A549 (cell line): ENCODE data around the gene RASL10A. TPM values are rescaled to one million over a fixed set of nuclear protein-coding genes. Genes with fewer than 3 reads are reported as not detected.
A peak's percentile ranks its signal among the peaks of the same experiment; 100 is the strongest.

Source experiments
- ATAC-seq, 2 experiments: fragments of 200-7000 bp in 1 of 2; fragments of >200 bp in 1 of 2; cut with Nextera tagmentation in 1 of 2; cut with Tn5 transposase in 1 of 2; 3 replicates each; pipeline versions ENCODE4 v1.8.0 to v1.9.1; 2018 to 2020; ENCODE audit warnings: mild to moderate bottlenecking in 1 of 2, moderate library complexity in 1 of 2
- CTCF ChIA-PET: fragments of 300-600 bp; sonication (Branson Sonifier 250); formaldehyde crosslinking; extraction: SDS; loops from one replicate; lab custom pipeline; 2021; ENCODE audit warnings: antibody characterized with exemption, inconsistent platforms; lab: Yijun Ruan, JAX
- POLR2A ChIA-PET: fragments of 350-600 bp; formaldehyde crosslinking; extraction: SDS; loops from one replicate; lab custom pipeline; 2021; ENCODE audit warnings: antibody characterized with exemption, inconsistent platforms; lab: Yijun Ruan, JAX
- DNase-seq, 2 experiments: peaks; one replicate each; pipeline versions ENCODE4 v3.0.0 to v3.0.0-alpha.2; 2011 to 2016; ENCODE audit warnings: low read depth in 1 of 2, low spot score in 1 of 2
- FAIRE-seq: peaks from 2 replicates; lab custom pipeline; 2011; peaks lifted over from hg19 to GRCh38; lab: Jason Lieb, UNC
- H3K27ac ChIP-seq, 2 experiments: fragments of >200 bp; sonication (Bioruptor Twin); formaldehyde crosslinking; 3 replicates each; pipeline ENCODE4 v1.5.1; 2016 to 2017
- H3K4me1 ChIP-seq: fragments of >200 bp; sonication (Bioruptor Twin); formaldehyde crosslinking; 3 replicates; pipeline ENCODE4 v1.6.1; 2016
- H3K4me2 ChIP-seq: fragments of >200 bp; sonication (Bioruptor Twin); formaldehyde crosslinking; 3 replicates; pipeline ENCODE4 v1.6.1; 2016
- H3K4me3 ChIP-seq: fragments of >200 bp; sonication (Bioruptor Twin); formaldehyde crosslinking; 3 replicates; pipeline ENCODE4 v1.5.1; 2016
- H3K9me3 ChIP-seq: fragments of >200 bp; sonication (Bioruptor Twin); formaldehyde crosslinking; 3 replicates; pipeline ENCODE4 v1.6.1; 2016
- BHLHE40 ChIP-seq: IDR thresholded peaks from 2 replicates; pipeline ENCODE4 v1.6.1; 2012; ENCODE audit warnings: low read depth, low read length, inconsistent platforms
- CHD2 ChIP-seq: fragments of 150-350 bp; IDR thresholded peaks from 2 replicates; pipeline ENCODE4 v1.6.1; 2014; ENCODE audit warnings: low read length; ENCODE audit not compliant: partially characterized antibody
- EHMT2 ChIP-seq: fragments of 200-600 bp; sonication (generic); IDR thresholded peaks from 2 replicates; pipeline ENCODE4 v1.6.1; 2016; ENCODE audit warnings: antibody characterized with exemption, low read depth, mild to moderate bottlenecking, moderate library complexity
- FOXS1 ChIP-seq: fragments of 250-450 bp; sonication (Bioruptor Pico); IDR thresholded peaks from 2 replicates; pipeline ENCODE4 v1.5.0; 2020; ENCODE audit warnings: mild to moderate bottlenecking, moderate library complexity
- GATA3 ChIP-seq: IDR thresholded peaks from 2 replicates; pipeline ENCODE4 v1.6.1; 2012; ENCODE audit warnings: borderline replicate concordance
- HDAC2 ChIP-seq: fragments of 200-600 bp; sonication (generic); IDR thresholded peaks from 2 replicates; pipeline ENCODE4 v1.6.1; 2016
- HEYL ChIP-seq: fragments of 250-450 bp; sonication (Bioruptor Pico); IDR thresholded peaks from 2 replicates; pipeline ENCODE4 v1.8.0; 2021; ENCODE audit warnings: mild to moderate bottlenecking, moderate library complexity
- HOXA7 ChIP-seq: fragments of 250-450 bp; sonication (Bioruptor Pico); IDR thresholded peaks from 2 replicates; pipeline ENCODE4 v1.5.0; 2020; ENCODE audit warnings: mild to moderate bottlenecking, moderate library complexity
- JUNB ChIP-seq: fragments of >200 bp; sonication (Bioruptor Twin); formaldehyde crosslinking; IDR thresholded peaks from 2 replicates; pipeline ENCODE4 v1.6.1; 2016
- KDM1A ChIP-seq: fragments of 200-600 bp; sonication (generic); IDR thresholded peaks from 2 replicates; pipeline ENCODE4 v1.6.1; 2016; ENCODE audit warnings: low read depth, mild to moderate bottlenecking
- KDM5A ChIP-seq: fragments of 200-600 bp; sonication (generic); IDR thresholded peaks from 2 replicates; pipeline ENCODE4 v1.6.1; 2016; ENCODE audit warnings: antibody characterized with exemption, mild to moderate bottlenecking
- MAFK ChIP-seq: fragments of 450-650 bp; IDR thresholded peaks from 2 replicates; pipeline ENCODE4 v1.6.1; 2014; ENCODE audit not compliant: partially characterized antibody
- MAZ ChIP-seq: fragments of 150-350 bp; IDR thresholded peaks from 2 replicates; pipeline ENCODE4 v1.6.1; 2014; ENCODE audit warnings: antibody characterized with exemption, low read depth, low read length, borderline replicate concordance
- NFE2L2 ChIP-seq: fragments of 150-350 bp; conservative IDR thresholded peaks from 2 replicates; pipeline ENCODE4 v1.6.1; 2014; ENCODE audit warnings: low read length
- NR3C1 ChIP-seq: fragments of >200 bp; sonication (Bioruptor Twin); formaldehyde crosslinking; IDR thresholded peaks from 3 replicates; pipeline ENCODE4 v1.6.1; 2017
- RCOR1 ChIP-seq: fragments of 150-350 bp; IDR thresholded peaks from 2 replicates; pipeline ENCODE4 v1.6.1; 2014; ENCODE audit warnings: antibody characterized with exemption, low read length, low read depth
- RFX5 ChIP-seq: fragments of 450-650 bp; IDR thresholded peaks from 2 replicates; pipeline ENCODE4 v1.7.1; 2014; ENCODE audit warnings: antibody characterized with exemption, mild to moderate bottlenecking, moderate library complexity
- RNF2 ChIP-seq: fragments of 200-600 bp; sonication (generic); IDR thresholded peaks from 2 replicates; pipeline ENCODE4 v1.6.1; 2016; ENCODE audit warnings: low read depth, mild to moderate bottlenecking, antibody characterized with exemption, moderate library complexity, borderline replicate concordance
- SMC3 ChIP-seq: fragments of >200 bp; sonication (Bioruptor Twin); formaldehyde crosslinking; IDR thresholded peaks from 3 replicates; pipeline ENCODE4 v1.6.1; 2018; ENCODE audit warnings: inconsistent platforms
- TFCP2L1 ChIP-seq: fragments of 250-450 bp; sonication (Bioruptor Pico); IDR thresholded peaks from 2 replicates; pipeline ENCODE4 v1.5.0; 2021; ENCODE audit warnings: mild to moderate bottlenecking
- TP53 ChIP-seq: fragments of 250-450 bp; sonication (Bioruptor Pico); IDR thresholded peaks from 2 replicates; pipeline ENCODE4 v1.5.0; 2021; ENCODE audit warnings: mild to moderate bottlenecking, moderate library complexity
- ZC3H11A ChIP-seq: fragments of 450-650 bp; IDR thresholded peaks from 2 replicates; pipeline ENCODE4 v1.6.1; 2014; ENCODE audit warnings: antibody characterized with exemption, mild to moderate bottlenecking
- WGBS: methylation state at CpG from one replicate; pipeline ENCODE4 v1.1.6; 2017; ENCODE audit errors: missing lambda C conversion rate; 5-methylcytosine and 5-hydroxymethylcytosine counted together
- polyA plus RNA-seq, 4 experiments: library from polyadenylated mRNA; depleted of rRNA in 3 of 4; stranded (reverse); fragments of >200 nt; fragmentation: RNase III in 1 of 4; extraction: RNeasy Plus Mini Kit Qiagen cat#74134 plus additional on column Dnase treatment in 1 of 4; gene quantifications; 2 replicates in 3 of 4; 3 replicates in 1 of 4; pipeline ENCODE4 v1.2.3, GENCODE V29; 2011 to 2017
- TF ChIP-seq, protein P1 (sequence below): IDR thresholded peaks from 2 replicates; pipeline ENCODE4 v1.6.1; 2012; ENCODE audit warnings: low read depth, borderline replicate concordance
- TF ChIP-seq, protein P2 (sequence below): fragments of >200 bp; sonication (Bioruptor Twin); formaldehyde crosslinking; IDR thresholded peaks from 2 replicates; pipeline ENCODE4 v1.6.1; 2016
- TF ChIP-seq, protein P3 (sequence below): fragments of 150-350 bp; IDR thresholded peaks from 2 replicates; pipeline ENCODE4 v1.6.1; 2014; ENCODE audit warnings: low read depth, mild to moderate bottlenecking, low read length

RASL10A gene
- polyA plus RNA-seq, 2 of the 4 experiments (the other 2 are of a cell fraction): 0.08 to 0.25 TPM

DNA sequence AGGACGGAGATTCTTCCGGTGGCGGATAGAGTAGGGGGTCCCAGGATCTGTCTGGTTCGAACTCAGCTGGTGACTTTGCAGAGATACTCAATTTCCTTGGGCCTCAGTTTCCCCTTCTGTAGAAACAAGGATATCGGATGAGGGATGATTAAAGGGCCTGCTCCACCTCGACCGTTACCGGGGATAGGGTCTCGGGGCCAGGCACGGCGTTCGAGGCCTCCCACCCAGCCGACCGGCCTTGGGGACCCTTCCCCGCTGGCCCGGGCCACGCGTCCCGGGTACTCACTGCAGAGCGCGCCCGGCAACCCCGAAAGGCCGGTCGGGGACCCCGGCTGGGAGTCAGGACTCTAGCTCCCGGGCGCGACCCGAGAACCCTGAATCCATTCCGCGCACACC, 48.0 kb downstream of the RASL10A start (continued):
- TF ChIP-seq HEYL (CRISPR knock-in tag) (no peak), RNF2 (no peak)

DNA sequence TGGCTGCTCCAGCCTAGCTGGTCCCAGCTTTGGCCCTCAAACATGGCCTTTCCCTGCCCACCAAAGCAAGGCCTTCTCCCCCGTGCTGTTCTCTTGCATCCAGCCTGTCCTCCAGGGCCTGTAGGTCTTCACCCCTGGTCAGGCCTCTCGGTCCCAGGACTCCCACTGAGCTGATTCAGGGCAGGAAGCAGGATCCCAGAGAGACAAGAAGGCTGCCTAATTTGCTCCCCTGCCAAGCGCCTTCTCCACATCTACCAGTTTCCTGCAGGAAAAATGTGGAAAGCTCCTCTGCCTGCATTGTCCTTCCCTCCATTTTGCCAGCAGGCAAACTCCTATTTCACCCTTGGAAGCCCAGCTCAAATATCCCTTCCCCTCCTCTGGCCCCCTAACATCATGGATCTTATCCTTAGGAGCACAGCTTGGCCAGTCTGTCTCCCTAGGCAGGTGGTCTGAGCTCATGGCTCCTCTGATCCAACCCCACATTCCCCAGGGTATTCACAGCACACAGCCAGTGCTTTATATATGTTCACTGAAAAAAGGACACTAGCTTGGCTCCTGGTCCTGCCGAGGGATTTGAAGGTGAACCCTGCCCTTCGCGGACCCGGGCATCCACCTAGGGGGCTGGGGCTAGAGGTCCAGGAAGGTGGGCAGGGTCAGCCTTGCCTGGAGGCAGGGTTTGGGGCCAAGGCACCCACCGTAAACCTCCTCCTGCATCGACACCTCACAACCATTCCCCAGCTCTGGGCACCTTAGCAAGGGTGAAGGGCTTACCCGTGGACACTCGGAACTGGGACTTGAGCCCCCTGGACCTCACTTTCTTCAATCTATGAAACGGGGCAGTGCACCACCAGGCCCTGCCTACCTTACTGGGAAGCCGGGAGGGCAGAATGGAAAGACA, 48.7 kb downstream of the RASL10A start:
- Histone ChIP-seq H3K4me3 (peak overlapping the region; percentile 99), H3K27ac (peak overlapping the region; percentile 100), H3K9me3 (no peaks in the 10 kb centered on the region), H3K4me1 (peaks cover 26% of the 10 kb centered on the region), H3K4me2 (peak overlapping the region; percentile 98)
- ATAC-seq (peak in 1 of 2 experiments; percentile 7; a peak in 3 of 6 replicates), FAIRE-seq (no peak), DNase-seq (no peak)
- WGBS: 13% methylated on average over 9 of the region's 13 CpGs
- TF ChIP-seq, protein P1, sequence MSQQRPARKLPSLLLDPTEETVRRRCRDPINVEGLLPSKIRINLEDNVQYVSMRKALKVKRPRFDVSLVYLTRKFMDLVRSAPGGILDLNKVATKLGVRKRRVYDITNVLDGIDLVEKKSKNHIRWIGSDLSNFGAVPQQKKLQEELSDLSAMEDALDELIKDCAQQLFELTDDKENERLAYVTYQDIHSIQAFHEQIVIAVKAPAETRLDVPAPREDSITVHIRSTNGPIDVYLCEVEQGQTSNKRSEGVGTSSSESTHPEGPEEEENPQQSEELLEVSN: no peak
- TF ChIP-seq RFX5 (no peak), GATA3 (no peak), ZC3H11A (no peak), NR3C1 (no peak)
- TF ChIP-seq, protein P2, sequence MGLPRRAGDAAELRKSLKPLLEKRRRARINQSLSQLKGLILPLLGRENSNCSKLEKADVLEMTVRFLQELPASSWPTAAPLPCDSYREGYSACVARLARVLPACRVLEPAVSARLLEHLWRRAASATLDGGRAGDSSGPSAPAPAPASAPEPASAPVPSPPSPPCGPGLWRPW: no peak
- CTCF ChIA-PET: interaction anchor here (0.7 to 1.1 kb wide), 2 partner anchors 18 to 22 kb away, joined by 3 read pairs; no protein-coding TSS in a partner anchor
- POLR2A ChIA-PET: no interaction called here

DNA sequence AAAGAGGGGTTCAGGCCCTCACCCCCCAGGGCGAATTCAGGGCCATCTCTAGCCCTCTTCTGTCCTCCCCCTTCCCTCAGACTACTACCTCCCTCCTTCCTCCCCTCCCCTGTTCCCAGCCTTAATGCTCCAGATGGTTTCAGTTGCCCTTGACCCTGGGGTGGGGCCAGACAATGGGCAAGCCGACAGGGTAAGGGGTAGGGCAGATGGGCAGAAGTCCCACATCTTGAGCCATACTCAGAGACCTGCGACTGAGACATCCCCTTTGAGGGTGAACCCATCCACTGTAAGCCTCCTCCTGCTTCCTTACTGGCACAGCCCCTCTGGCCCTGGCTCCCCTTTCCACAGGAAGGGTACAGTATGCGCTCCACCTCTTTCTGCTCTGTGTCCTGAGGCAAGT, 49.6 kb downstream of the RASL10A start:
- ChIA-PET POLR2A (no interaction called here), CTCF (interaction anchor here (1.5 kb wide), 1 partner anchor 16 kb away, joined by 3 read pairs; no protein-coding TSS in a partner anchor)
- Histone ChIP-seq H3K9me3 (no peaks in the 10 kb centered on the region), H3K4me1 (peaks cover 17% of the 10 kb centered on the region), H3K4me2 (peak overlapping the region; percentile 98), H3K4me3 (no peak overlapping the region), H3K27ac (peak overlapping the region; percentile 100; a peak in 4 of 6 replicates)
- ATAC-seq (no peak), FAIRE-seq (no peak), DNase-seq (no peak)
- WGBS: 88% methylated on average over 4 of the region's 4 CpGs
- TF ChIP-seq NR3C1 (no peak), EHMT2 (no peak), RNF2 (no peak), CHD2 (no peak), HOXA7 (CRISPR knock-in tag) (no peak), FOXS1 (CRISPR knock-in tag) (no peak), BHLHE40 (no peak), RCOR1 (no peak), KDM5A (no peak), TFCP2L1 (no peak), MAFK (no peak), HDAC2 (no peak), KDM1A (no peak), MAZ (no peak), TP53 (CRISPR knock-in tag) (no peak), NFE2L2 (no peak), JUNB (no peak), SMC3 (no peak)
- TF ChIP-seq, protein P3, sequence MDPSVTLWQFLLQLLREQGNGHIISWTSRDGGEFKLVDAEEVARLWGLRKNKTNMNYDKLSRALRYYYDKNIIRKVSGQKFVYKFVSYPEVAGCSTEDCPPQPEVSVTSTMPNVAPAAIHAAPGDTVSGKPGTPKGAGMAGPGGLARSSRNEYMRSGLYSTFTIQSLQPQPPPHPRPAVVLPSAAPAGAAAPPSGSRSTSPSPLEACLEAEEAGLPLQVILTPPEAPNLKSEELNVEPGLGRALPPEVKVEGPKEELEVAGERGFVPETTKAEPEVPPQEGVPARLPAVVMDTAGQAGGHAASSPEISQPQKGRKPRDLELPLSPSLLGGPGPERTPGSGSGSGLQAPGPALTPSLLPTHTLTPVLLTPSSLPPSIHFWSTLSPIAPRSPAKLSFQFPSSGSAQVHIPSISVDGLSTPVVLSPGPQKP: no peak
